HG03097 (cell line): ENCODE data around the gene PNRC1.
"Not testable (repeated sequence)": the region's sequence is repeated elsewhere in the genome, so short reads cannot be mapped to it uniquely, and the experiment has no call there.

Source experiments
- ATAC-seq: cut with Tn5 transposase; IDR thresholded peaks from one replicate; pipeline ENCODE4 v1.9.1; 2021; ENCODE audit not compliant: unreplicated experiment, low FRiP score

Gene PNRC1

DNA sequence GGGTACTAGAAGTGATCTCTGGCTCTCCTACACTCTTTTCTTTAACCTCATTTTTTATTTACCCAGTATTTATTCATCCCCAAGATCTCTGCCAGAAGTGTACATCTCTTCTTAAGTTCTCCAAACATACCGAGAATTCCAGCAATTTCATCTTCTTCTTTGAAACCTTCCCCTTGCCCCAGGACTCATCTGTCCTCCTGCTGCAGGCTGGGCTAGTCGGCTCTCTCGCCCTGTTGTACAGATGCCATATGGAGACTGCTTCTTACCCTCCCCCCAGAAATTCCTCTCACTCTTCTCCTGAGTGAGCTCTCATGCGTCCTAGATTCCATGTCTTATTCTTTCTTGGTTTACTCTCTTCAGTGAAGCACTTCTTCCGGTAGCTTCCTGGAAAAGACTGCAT, 21.9 kb upstream of the PNRC1 start:
- ATAC-seq: no peak

DNA sequence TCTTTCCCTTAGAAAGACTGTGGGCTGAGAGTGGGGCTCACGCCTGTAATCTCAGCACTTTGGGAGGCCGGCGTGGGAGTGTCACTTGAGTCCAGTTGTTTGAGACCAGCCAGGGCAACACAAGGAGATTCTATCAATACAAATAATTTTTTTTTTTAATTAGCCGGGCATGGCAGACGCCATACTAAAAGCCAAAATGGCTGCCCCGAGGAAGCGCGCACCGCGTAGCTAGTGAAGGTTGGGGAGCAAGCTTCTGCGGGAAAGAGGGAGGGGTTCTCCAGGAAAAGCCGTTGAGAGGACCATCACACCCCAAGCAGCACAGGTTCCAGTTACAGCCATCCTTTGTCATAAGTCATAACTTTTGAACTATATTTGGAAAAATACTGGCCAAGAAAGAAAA, 21.3 kb upstream of the PNRC1 start:
- no peak for ATAC-seq

DNA sequence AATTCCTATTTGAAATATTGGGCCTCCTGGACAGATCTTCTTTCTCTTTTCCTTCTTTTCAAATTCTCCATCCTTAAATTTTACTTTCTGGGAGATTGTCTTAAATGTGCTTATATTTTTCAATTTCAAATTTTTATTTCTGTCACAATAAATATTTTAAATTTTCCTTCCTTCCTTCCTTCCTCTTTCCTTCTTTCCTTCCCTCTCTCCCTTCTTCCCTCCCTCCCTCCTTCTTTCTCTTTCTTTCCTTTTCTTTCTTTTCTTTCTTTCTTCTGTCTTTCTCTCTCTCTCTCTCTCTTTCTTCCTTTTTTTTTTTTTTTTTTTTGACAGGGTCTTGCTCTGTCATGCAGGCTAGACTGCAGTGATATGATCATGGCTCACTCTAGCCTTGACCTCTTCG, 16.7 kb upstream of the PNRC1 start:
- ATAC-seq: no peak

DNA sequence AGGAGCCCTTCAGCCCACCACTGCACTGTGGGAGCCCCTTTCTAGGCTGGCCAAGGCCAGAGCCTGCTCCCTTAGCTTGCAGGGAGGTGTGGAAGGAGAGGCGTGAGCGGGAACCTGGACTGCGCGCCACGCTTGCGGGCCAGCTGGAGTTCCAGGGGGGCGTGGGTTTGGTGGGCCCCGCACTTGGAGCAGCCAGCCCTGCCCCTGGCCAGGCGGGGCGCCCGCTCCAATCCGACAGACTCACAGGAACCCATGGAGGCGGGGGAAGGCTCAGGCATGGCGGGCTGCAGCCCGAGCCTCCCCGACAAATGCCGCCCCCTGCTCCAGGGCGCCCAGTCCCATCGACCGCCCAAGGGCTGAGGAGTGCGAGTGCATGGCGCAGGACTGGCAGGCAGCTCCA, 15.6 kb upstream of the PNRC1 start:
- ATAC-seq: not testable (repeated sequence)

DNA sequence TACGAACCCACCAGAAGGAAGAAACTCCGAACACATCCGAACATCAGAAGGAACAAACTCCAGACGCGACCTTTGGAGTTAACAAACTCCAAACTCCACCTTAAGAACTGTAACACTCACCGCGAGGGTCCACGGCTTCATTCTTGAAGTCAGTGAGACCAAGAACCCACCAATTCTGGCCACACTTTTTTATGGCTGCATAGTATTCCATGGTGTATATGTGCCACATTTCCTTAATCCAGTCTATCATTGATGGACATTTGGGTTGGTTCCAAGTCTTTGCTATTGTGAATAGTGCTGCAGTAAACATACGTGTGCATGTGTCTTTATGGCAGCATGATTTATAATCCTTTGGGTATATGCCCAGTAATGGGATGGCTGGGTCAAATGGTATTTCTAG, 14.4 kb upstream of the PNRC1 start:
- not testable (repeated sequence) for ATAC-seq

DNA sequence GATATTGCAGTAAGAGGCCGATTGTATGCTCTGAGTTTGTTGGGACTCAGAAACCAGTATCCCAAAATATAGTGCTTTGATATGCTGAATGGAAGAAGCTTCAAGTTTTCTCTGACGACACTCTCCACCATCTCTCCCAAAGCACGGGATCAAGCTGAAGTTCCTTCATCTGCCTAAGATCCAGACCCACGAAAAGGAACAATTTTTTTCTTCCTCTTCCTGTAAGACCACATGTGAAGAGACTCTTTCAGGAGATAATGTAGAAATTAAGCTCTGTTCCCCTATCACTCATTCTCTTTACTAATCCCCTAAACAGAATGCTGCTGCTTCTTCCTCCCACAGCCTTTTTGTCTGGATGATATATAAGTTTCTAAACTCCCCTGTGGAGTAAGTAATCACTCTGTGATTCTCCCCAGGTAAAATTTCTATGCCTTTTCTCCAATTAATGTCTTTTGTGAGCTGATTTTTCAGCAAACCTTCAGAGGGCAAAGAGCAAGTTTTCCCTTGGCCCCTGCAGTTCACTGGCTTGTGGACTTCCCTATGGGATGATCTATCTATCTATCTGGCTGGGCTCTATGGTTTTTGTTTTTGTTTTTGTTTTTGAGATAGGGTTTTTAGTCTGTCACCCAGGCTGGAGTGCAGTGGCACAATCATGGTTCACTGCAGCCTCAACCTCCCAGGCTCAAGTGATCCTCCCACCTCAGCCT, 13.5 kb upstream of the PNRC1 start:
- ATAC-seq: no peak

DNA sequence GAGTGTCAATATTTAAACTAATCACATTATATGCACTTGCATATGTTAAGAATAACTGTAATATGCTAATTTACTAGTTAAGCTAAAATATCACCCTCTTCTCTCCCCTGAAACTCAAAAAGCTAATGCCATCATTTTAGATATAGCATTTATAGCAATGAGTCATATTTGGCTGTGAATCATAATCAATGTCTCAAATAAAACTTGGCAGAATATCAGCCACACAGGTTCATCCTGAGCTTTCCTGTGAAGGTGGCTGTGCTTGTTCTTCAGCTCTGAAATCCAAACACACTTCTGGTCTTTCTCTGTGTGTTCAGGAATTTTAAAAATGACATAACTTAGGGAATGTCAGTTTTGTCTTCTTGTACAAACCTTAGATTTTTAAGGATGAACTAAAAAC, 12.8 kb upstream of the PNRC1 start:
- ATAC-seq: no peak

DNA sequence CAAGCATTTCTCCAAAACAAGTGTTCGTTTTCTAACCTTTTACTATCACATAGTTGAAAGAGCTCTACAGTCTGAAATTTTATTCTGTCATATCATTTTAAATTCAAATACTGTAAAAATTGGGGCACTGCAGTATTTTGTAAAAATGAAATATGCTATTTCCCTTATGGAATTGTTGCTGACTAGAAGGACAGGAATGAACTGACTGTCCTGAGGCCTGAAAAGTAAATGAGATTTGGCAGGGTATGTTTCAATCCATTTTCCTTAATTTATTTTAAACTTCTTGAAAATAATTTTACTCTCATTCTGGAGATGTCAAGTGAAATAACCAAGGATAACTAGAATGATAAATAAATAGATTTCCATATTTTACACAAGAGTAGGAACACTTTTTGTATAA, 11.9 kb upstream of the PNRC1 start:
- no peak for ATAC-seq

DNA sequence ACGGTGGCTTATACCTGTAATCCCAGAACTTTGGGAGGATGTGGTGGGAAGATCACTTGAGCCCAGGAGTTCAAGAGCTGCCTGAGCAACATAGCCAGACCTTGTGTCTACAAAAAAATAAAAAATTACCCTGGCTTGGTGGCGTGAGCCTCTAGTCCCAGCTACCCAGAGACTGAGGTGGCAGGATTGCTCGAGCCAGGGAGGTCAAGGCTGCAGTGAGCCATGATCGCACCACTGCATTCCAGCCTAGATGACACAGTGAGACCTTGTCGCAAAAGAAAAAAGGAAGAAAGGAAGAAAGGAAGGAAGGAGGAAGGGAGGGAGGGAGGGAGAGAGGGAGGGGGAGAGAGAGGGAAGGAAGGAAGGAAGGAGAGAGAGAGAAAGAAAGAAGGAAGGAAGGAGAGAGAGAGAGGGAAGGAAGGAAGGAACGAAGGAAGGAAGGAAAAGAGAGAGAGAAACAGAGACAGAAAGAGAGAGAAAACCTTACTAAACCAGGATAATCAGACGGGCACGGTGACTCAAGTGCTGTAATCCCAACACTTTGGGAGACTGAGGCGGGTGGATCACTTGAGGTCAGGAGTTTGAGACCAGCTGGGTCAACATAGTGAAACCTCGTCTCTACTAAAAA, 10.9 kb upstream of the PNRC1 start:
- no peak for ATAC-seq

DNA sequence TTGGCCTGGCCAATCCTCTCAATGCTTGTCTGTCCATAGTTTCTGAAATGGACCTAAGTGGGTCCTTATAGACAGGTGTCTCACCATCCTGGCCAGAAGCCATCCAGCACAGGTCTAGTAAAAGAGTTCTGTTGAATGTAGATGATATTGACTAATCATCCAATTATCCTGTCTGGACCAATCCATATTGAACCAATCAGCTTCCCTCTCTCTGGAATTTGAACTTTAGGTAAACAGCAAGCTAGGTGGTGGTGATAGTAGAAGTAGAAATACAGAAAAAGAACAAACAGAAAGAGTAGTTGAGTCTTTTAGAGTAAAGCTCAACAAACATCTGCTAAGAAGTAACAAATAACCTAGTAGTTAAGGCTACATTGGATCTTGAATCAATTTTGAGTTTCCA, 9.5 kb upstream of the PNRC1 start:
- ATAC-seq: no peak

DNA sequence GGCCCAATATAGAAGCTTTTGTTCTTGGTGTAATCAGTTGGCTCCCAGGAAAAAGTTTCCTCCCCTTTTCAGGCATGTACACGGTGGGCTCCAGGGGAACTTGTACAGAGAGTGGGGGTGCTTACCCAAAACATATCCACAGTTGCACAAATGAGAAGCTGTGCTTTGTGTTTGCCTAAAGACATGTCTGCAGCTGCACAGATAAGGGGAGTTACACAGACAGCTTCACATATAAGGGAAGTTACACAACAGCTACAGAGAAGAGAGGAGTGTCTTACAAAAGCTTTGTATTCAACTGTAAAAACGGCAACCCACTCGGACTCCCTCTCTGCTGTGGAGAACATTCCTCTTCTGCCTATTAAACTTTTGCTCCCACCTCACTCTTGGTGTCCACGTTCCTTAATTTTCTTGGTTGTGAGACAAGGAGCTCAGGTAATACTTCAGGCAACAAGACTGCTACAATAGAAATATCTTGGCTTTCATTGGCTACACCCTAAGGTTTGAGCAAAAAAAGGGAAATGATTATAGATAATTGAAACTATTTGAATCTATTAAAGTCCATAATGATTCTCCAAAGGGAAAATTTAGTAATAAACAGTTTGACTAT, 7.4 kb upstream of the PNRC1 start:
- no peak for ATAC-seq

DNA sequence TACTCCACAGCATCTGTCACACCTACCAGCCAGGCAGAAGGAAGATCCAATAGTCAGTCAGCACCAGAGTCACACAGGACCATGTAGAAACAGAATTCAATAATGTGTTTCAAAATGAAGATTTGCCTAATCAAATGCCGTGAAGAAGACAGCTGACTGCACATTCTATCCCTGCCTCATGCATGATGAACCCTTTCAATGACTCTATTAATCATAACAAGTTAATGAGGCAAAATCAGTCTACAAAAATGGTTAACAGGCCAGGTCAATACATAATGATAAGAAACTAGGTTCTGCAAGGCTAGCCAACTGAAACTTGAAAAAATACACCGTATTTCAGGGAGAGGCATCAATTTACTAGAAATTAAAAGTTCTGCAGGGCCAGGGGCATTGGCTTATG, 6.7 kb upstream of the PNRC1 start:
- no peak for ATAC-seq

DNA sequence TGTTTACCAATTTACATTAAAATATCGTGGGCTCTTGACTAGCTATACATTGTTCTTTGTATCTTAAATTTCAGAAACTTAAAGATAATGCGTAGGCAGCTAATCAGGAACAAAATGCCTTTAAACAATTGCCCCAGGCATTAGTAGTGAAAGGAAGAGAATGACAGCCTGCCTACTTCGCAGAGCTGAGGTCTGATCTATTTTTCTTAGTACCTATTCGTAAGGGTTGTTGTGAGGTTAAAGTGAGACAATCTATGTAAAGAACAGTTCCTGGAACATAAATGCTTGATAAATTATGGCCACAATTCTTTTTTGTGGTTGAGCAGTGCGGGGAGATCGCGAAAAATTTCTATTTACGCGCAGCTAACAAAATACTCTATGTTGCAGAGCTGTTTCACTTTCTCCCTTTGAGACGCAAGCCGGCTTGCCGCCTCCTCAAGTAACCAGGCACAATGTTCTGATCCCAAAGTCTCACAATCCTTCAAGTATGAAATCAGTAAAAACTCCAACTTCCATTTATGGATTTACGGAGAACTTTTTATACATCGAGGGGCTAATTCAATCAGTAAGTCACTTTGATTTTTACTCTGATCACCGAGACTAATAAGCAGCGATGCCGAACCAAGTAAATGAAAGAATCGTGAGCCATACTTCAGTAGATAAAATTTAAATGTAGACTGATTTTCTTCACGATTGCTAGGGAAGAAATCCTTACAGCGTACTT, 878 bp upstream of the PNRC1 start:
- ATAC-seq: no peak

DNA sequence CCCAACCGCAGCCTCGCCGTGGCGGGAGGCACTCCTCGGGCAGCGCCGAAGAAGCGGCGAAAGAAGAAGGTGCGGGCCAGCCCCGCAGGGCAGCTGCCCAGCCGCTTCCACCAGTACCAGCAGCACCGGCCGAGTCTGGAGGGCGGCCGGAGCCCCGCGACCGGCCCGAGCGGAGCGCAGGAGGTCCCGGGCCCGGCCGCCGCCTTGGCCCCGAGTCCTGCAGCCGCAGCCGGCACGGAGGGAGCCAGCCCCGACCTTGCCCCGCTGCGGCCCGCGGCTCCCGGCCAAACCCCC, 525 bp downstream of the PNRC1 start:
- no peak for ATAC-seq

DNA sequence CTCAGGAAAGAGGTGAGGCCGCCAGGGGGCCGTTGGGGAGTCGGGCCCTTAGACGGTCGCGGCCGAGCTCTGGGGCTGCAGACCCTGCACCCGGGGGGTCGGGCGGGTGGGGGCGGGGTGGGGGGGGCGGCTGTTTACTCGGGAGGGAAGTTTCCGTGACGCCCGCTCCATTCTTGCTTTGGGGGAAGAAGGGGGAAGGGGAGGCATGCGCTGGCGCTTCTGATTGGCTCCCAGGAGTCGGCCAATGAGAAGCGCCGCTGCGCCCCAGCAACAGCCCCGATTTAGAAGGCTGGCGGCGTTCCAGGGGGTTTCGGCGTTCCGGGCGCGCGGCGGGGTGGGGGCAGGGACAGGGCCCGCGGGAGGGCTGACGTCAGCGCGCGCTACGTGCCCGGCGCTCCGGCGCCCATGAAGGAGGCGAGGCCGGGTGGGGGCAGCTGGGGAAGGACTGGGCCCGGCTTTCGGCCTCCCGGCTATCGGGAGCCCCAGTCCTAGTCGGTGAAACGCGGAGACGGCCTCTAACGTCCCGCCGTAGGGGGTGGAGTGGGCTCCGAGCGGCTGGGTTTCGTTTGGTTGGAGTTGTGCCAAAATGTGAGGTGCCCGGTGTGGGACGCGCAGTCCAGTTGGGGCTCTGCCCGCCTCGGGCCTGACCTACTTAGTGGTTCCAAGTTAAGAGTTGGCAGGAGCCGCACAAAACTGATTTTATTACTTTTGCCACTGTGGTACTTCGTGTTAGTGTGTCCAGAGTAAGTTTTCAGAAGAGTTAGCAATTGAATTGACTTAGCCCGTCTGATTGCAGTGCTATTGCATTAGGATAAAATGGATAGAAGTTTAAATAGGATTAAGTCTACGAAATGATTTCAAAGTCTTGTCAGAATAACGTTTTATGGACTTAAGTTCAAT, 1.1 kb downstream of the PNRC1 start:
- peak; percentile 58 for ATAC-seq

DNA sequence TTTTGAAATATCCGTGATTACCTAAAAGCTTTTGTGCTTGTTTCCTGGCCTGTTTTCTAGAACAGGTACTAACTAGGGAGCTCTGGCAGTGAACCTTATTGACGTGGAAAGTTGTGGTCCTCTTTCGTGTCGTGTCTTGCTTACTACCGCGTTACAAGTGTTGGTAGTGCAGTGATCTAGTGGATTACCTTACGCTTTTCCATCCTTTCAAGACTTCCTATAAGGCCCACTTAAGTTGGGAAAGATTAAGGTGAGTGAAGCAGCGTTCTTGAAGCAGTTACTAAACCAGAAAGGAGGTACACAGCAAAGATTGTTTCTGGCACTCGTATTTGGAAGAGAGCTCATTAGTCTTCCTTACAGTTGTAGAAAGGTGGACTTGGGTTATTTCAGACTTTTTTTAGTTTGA, 1.9 kb downstream of the PNRC1 start:
- ATAC-seq: no peak

DNA sequence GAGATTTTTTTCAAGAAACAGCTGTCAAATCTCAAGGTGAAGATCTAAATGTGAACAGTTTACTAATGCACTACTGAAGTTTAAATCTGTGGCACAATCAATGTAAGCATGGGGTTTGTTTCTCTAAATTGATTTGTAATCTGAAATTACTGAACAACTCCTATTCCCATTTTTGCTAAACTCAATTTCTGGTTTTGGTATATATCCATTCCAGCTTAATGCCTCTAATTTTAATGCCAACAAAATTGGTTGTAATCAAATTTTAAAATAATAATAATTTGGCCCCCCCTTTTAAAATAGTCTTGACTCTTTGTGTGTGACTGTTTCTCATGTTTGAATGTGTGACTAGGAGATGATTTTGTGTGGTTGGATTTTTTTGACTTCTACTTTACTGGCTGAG, 4.0 kb downstream of the PNRC1 start:
- ATAC-seq: no peak

DNA sequence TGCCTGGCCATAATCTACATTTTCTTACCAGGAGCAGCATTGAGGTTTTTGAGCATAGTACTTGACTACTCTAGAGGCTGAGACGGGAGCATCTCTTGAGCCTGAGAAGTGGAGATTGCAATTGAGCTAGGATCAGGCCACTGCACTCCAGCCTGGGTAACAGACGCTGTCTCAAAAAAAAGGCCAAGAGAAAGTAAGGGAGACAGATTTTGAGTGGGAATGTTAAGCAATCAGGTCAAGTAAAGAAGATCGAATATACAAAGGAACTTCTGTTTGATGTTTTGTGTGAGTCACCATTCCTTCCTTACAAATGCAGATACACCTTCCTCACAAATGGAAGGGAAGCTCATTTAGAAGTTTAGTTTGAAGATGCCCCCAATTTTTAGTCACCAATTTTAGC, 4.4 kb downstream of the PNRC1 start:
- ATAC-seq: no peak

DNA sequence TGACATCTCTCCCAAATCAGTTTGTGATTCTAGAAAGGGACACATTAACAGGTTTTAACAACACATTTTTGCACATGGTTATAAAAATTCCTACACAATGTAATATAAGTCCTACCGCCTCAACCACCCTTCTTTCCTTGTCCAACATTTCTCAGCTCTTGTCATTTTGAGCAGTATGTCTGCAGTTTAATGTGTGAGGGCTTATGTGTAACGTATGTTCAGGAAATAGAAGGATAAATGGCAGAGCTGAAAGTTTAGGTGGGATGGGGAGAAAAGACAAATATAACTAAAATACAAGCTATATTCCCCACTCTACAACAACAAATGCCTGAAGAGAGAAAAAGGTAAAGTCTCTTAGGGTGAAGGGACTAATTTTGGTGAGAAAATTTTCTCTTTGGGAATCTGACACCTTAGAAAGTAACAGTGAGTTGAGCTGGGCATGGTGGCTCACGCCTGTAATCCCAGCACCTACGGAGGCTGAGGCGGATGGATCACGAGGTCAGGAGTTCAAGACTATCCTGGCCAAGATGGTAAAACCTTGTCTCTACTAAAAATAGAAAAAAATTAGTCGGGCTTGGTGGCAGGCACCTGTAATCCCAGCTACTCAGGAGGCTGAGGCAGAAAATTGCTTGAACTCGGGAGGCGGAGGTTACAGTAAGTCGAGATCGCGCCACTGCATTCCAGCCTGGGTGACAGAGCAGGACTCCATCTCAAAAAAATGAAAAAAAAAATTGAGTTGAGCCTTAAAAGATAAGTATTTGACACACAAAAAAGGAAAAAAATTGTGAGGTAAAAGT, 5.1 kb downstream of the PNRC1 start:
- ATAC-seq: no peak

DNA sequence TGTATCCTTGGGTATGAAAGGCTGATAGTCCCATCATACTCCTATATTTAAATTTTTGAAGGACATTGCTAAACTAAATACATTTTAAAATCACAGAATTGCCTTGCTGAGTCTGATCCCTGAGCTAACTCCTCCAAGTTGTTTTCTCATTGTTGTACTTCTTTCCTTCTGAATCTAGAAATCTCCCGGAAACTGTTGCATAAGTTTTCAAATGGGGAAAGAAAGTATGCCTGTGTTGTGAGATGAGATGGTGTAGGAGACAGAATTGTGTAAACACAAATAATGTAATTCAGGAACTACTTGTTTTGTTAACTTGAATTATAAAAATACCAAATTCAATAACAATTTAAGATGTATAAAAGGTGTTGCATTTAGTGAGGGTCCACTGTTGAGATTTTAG, 7.3 kb downstream of the PNRC1 start:
- ATAC-seq: no peak
